HepG2 (cell line): ENCODE data around the gene CLPTM1. TPM values are rescaled to one million over a fixed set of nuclear protein-coding genes. Genes with fewer than 3 reads are reported as not detected.

Source experiments
- HDAC6 ChIP-seq: fragments of 200-600 bp; sonication (generic); IDR thresholded peaks from 2 replicates; pipeline ENCODE4 v1.7.0; 2017; ENCODE audit warnings: mild to moderate bottlenecking, antibody characterized with exemption, low read length, low read depth
- RNF2 ChIP-seq: fragments of 450-650 bp; conservative IDR thresholded peaks from 2 replicates; pipeline ENCODE4 v1.6.1; 2016; ENCODE audit warnings: low read depth
- SATB2 ChIP-seq: sonication (generic); formaldehyde crosslinking; IDR thresholded peaks from 2 replicates; pipeline ENCODE4 v1.5.0; 2020; ENCODE audit warnings: missing genetic modification reagents
- ZNF430 ChIP-seq: sonication (generic); formaldehyde crosslinking; IDR thresholded peaks from 2 replicates; pipeline ENCODE4 v1.9.0; 2021; ENCODE audit warnings: mild to moderate bottlenecking, missing genetic modification reagents
- ZNF558 ChIP-seq: sonication (generic); formaldehyde crosslinking; IDR thresholded peaks from 2 replicates; pipeline ENCODE4 v1.9.0; 2022; ENCODE audit warnings: mild to moderate bottlenecking, missing genetic modification reagents, borderline replicate concordance
- ZNF83 ChIP-seq: sonication (generic); formaldehyde crosslinking; IDR thresholded peaks from 2 replicates; pipeline ENCODE4 v1.4.0; 2020; ENCODE audit warnings: missing genetic modification reagents, mild to moderate bottlenecking, borderline replicate concordance
- polyA plus RNA-seq, 8 experiments: library from polyadenylated mRNA; depleted of rRNA in 3 of 8; stranded (reverse) in 7 of 8; unstranded in 1 of 8; fragments of >200 nt; fragmentation: Illumina TruSeq in 4 of 8; extraction: Trizol in 4 of 8; gene quantifications; 2 replicates each; pipeline versions ENCODE4 v1.2.1 to v1.2.3, GENCODE V29; 2011 to 2016; ENCODE audit warnings: low read depth in 4 of 8, missing spikeins in 1 of 8, mixed read lengths in 1 of 8; ENCODE audit not compliant: insufficient read depth in 1 of 8
- total RNA-seq, 5 experiments: library from RNA; depleted of rRNA; stranded (reverse); fragments of >200 nt; fragmentation: Illumina TruSeq; extraction: Trizol; gene quantifications; 2 replicates each; pipeline ENCODE4 v1.2.3, GENCODE V29; 2016; ENCODE audit warnings: low read depth in 1 of 5
- TF ChIP-seq, protein P1 (sequence below): sonication (generic); formaldehyde crosslinking; IDR thresholded peaks from 2 replicates; pipeline ENCODE4 v1.4.0; 2020; ENCODE audit warnings: missing genetic modification reagents, borderline replicate concordance
- TF ChIP-seq, protein P2 (sequence below): sonication (generic); formaldehyde crosslinking; IDR thresholded peaks from 2 replicates; pipeline ENCODE4 v1.4.0; 2020; ENCODE audit warnings: missing genetic modification reagents
- TF ChIP-seq, protein P3 (sequence below): sonication (generic); formaldehyde crosslinking; IDR thresholded peaks from 2 replicates; pipeline ENCODE4 v1.4.0; 2020; ENCODE audit warnings: missing genetic modification reagents
- TF ChIP-seq, protein P4 (sequence below): sonication (generic); formaldehyde crosslinking; IDR thresholded peaks from 2 replicates; pipeline ENCODE4 v1.8.1; 2023; ENCODE audit warnings: mild to moderate bottlenecking, moderate library complexity, missing genetic modification reagents
- TF ChIP-seq, protein P5 (sequence below): sonication (generic); formaldehyde crosslinking; IDR thresholded peaks from 2 replicates; pipeline ENCODE4 v1.5.1; 2020; ENCODE audit warnings: missing genetic modification reagents, mild to moderate bottlenecking, borderline replicate concordance
- TF ChIP-seq, protein P6 (sequence below): sonication (generic); formaldehyde crosslinking; IDR thresholded peaks from 2 replicates; pipeline ENCODE4 v1.4.0; 2020; ENCODE audit warnings: missing genetic modification reagents, borderline replicate concordance

CLPTM1 gene
- total and polyA plus RNA-seq, 2 of the 13 experiments (the other 11 are each of a cell fraction or from before 2014, with no cell fraction given), result 34.9 to 42.8 TPM

DNA sequence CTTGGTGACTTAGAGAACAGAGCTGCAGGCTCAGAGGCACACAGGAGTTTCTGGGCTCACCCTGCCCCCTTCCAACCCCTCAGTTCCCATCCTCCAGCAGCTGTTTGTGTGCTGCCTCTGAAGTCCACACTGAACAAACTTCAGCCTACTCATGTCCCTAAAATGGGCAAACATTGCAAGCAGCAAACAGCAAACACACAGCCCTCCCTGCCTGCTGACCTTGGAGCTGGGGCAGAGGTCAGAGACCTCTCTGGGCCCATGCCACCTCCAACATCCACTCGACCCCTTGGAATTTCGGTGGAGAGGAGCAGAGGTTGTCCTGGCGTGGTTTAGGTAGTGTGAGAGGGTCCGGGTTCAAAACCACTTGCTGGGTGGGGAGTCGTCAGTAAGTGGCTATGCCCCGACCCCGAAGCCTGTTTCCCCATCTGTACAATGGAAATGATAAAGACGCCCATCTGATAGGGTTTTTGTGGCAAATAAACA, 30.9 kb upstream of the CLPTM1 start (continued):
- TF ChIP-seq ZNF430 (CRISPR knock-in tag) (peak; percentile 77; the same call in 1 of the 2 replicates), RNF2 (no peak), ZNF558 (no peak), SATB2 (CRISPR knock-in tag) (no peak; the same call in 1 of the 2 replicates), HDAC6 (no peak), ZNF83 (no peak)
- TF ChIP-seq, protein P1, sequence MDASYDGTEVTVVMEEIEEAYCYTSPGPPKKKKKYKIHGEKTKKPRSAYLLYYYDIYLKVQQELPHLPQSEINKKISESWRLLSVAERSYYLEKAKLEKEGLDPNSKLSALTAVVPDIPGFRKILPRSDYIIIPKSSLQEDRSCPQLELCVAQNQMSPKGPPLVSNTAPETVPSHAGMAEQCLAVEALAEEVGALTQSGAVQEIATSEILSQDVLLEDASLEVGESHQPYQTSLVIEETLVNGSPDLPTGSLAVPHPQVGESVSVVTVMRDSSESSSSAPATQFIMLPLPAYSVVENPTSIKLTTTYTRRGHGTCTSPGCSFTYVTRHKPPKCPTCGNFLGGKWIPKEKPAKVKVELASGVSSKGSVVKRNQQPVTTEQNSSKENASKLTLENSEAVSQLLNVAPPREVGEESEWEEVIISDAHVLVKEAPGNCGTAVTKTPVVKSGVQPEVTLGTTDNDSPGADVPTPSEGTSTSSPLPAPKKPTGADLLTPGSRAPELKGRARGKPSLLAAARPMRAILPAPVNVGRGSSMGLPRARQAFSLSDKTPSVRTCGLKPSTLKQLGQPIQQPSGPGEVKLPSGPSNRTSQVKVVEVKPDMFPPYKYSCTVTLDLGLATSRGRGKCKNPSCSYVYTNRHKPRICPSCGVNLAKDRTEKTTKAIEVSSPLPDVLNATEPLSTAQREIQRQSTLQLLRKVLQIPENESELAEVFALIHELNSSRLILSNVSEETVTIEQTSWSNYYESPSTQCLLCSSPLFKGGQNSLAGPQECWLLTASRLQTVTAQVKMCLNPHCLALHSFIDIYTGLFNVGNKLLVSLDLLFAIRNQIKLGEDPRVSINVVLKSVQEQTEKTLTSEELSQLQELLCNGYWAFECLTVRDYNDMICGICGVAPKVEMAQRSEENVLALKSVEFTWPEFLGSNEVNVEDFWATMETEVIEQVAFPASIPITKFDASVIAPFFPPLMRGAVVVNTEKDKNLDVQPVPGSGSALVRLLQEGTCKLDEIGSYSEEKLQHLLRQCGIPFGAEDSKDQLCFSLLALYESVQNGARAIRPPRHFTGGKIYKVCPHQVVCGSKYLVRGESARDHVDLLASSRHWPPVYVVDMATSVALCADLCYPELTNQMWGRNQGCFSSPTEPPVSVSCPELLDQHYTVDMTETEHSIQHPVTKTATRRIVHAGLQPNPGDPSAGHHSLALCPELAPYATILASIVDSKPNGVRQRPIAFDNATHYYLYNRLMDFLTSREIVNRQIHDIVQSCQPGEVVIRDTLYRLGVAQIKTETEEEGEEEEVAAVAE, result 0 out of 2 replicates have a peak, but pooled peaks have one; percentile 60
- TF ChIP-seq, protein P2, sequence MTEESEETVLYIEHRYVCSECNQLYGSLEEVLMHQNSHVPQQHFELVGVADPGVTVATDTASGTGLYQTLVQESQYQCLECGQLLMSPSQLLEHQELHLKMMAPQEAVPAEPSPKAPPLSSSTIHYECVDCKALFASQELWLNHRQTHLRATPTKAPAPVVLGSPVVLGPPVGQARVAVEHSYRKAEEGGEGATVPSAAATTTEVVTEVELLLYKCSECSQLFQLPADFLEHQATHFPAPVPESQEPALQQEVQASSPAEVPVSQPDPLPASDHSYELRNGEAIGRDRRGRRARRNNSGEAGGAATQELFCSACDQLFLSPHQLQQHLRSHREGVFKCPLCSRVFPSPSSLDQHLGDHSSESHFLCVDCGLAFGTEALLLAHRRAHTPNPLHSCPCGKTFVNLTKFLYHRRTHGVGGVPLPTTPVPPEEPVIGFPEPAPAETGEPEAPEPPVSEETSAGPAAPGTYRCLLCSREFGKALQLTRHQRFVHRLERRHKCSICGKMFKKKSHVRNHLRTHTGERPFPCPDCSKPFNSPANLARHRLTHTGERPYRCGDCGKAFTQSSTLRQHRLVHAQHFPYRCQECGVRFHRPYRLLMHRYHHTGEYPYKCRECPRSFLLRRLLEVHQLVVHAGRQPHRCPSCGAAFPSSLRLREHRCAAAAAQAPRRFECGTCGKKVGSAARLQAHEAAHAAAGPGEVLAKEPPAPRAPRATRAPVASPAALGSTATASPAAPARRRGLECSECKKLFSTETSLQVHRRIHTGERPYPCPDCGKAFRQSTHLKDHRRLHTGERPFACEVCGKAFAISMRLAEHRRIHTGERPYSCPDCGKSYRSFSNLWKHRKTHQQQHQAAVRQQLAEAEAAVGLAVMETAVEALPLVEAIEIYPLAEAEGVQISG, result peak; percentile 85
- TF ChIP-seq, protein P3, sequence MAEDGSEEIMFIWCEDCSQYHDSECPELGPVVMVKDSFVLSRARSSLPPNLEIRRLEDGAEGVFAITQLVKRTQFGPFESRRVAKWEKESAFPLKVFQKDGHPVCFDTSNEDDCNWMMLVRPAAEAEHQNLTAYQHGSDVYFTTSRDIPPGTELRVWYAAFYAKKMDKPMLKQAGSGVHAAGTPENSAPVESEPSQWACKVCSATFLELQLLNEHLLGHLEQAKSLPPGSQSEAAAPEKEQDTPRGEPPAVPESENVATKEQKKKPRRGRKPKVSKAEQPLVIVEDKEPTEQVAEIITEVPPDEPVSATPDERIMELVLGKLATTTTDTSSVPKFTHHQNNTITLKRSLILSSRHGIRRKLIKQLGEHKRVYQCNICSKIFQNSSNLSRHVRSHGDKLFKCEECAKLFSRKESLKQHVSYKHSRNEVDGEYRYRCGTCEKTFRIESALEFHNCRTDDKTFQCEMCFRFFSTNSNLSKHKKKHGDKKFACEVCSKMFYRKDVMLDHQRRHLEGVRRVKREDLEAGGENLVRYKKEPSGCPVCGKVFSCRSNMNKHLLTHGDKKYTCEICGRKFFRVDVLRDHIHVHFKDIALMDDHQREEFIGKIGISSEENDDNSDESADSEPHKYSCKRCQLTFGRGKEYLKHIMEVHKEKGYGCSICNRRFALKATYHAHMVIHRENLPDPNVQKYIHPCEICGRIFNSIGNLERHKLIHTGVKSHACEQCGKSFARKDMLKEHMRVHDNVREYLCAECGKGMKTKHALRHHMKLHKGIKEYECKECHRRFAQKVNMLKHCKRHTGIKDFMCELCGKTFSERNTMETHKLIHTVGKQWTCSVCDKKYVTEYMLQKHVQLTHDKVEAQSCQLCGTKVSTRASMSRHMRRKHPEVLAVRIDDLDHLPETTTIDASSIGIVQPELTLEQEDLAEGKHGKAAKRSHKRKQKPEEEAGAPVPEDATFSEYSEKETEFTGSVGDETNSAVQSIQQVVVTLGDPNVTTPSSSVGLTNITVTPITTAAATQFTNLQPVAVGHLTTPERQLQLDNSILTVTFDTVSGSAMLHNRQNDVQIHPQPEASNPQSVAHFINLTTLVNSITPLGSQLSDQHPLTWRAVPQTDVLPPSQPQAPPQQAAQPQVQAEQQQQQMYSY, result no peak
- TF ChIP-seq, protein P4, sequence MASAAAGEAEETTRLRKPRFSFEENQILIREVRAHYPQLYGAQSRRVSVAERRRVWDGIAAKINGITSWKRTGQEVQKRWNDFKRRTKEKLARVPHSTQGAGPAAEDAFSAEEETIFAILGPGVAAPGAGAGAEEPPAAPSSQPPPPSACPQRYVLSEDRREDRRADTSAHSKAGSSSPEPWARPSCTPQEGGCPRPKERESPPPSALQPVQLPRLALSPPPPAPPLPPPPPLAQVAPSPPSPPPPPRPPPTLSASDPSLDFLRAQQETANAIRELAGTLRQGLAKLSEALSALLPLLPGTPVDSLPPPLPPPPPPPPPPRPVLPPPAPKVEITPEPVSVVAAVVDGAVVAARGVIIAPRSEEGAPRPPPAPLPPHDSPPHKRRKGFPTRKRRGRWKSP (CRISPR knock-in tag), result peak; percentile 56; the same call in 1 of the 2 replicates
- TF ChIP-seq, protein P5, sequence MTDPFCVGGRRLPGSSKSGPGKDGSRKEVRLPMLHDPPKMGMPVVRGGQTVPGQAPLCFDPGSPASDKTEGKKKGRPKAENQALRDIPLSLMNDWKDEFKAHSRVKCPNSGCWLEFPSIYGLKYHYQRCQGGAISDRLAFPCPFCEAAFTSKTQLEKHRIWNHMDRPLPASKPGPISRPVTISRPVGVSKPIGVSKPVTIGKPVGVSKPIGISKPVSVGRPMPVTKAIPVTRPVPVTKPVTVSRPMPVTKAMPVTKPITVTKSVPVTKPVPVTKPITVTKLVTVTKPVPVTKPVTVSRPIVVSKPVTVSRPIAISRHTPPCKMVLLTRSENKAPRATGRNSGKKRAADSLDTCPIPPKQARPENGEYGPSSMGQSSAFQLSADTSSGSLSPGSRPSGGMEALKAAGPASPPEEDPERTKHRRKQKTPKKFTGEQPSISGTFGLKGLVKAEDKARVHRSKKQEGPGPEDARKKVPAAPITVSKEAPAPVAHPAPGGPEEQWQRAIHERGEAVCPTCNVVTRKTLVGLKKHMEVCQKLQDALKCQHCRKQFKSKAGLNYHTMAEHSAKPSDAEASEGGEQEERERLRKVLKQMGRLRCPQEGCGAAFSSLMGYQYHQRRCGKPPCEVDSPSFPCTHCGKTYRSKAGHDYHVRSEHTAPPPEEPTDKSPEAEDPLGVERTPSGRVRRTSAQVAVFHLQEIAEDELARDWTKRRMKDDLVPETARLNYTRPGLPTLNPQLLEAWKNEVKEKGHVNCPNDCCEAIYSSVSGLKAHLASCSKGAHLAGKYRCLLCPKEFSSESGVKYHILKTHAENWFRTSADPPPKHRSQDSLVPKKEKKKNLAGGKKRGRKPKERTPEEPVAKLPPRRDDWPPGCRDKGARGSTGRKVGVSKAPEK, result no peak
- TF ChIP-seq, protein P6, sequence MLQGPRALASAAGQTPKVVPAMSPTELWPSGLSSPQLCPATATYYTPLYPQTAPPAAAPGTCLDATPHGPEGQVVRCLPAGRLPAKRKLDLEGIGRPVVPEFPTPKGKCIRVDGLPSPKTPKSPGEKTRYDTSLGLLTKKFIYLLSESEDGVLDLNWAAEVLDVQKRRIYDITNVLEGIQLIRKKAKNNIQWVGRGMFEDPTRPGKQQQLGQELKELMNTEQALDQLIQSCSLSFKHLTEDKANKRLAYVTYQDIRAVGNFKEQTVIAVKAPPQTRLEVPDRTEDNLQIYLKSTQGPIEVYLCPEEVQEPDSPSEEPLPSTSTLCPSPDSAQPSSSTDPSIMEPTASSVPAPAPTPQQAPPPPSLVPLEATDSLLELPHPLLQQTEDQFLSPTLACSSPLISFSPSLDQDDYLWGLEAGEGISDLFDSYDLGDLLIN, result no peak
